Stimulated activated CD4-positive, alpha-beta T cell treated with anti-CD3 and anti-CD28 coated beads, Interleukin-15, amount 100 ng/mL, for 1 hour (primary cell): ENCODE data around the gene OR6B2.
"Not testable (repeated sequence)": the region's sequence is repeated elsewhere in the genome, so short reads cannot be mapped to it uniquely, and the experiment has no call there.

Experiments
- DNase-seq, 2 donors: peaks; one replicate each; pipeline ENCODE4 v3.0.0-alpha.2; 2020; ENCODE audit warnings: low read depth in 1 of 2, low spot score in 1 of 2

Gene OR6B2

GRCh38 chr2:240030379-240031094, at the start of gene OR6B2:
TSS of gene OR6B2 (minus strand) at chr2:240030429. CDS start at chr2:240030429, 0 bp downstream.
- DNase-seq, result no peak

- DNase-seq, result no peak
These were observed 48.4 kb upstream of the OR6B2 start for GRCh38 chr2:240078631-240079030.

- DNase-seq, result no peak
These were observed 47.2 kb upstream of the OR6B2 start for GRCh38 chr2:240077442-240077841.

GRCh38 chr2:240074545-240074944, 44.3 kb upstream of the OR6B2 start:
- no peak for DNase-seq

- DNase-seq, result no peak
These were observed 40.7 kb upstream of the OR6B2 start for GRCh38 chr2:240070907-240071306.

GRCh38 chr2:240069829-240070228, 39.6 kb upstream of the OR6B2 start:
- DNase-seq, result no peak

GRCh38 chr2:240068193-240068592, 38.0 kb upstream of the OR6B2 start:
- DNase-seq, result no peak

GRCh38 chr2:240066489-240066888, 36.3 kb upstream of the OR6B2 start:
- DNase-seq, result no peak

- DNase-seq, result no peak
These were observed 34.7 kb upstream of the OR6B2 start for GRCh38 chr2:240064898-240065297.

GRCh38 chr2:240060977-240061591, 30.9 kb upstream of the OR6B2 start:
- no peak for DNase-seq

- no peak for DNase-seq
These were observed 26.4 kb upstream of the OR6B2 start for GRCh38 chr2:240056678-240057077.

- no peak for DNase-seq
These were observed 25.1 kb upstream of the OR6B2 start for GRCh38 chr2:240055177-240055917.

- DNase-seq, result no peak
These were observed 23.2 kb upstream of the OR6B2 start, which contains the start of gene OR6B3 for GRCh38 chr2:240053173-240054155. TSS of gene OR6B3 (minus strand) at chr2:240053521.

GRCh38 chr2:240052524-240052923, 22.3 kb upstream of the OR6B2 start:
- DNase-seq, result no peak

- DNase-seq, result no peak
These were observed 21.5 kb upstream of the OR6B2 start for GRCh38 chr2:240051697-240052096.

- DNase-seq, result no peak
These were observed 20.0 kb upstream of the OR6B2 start for GRCh38 chr2:240050278-240050677.

- DNase-seq, result no peak
These were observed 18.0 kb upstream of the OR6B2 start for GRCh38 chr2:240048237-240048636.

GRCh38 chr2:240045098-240045497, 14.9 kb upstream of the OR6B2 start:
- DNase-seq, result no peak

- DNase-seq, result not testable (repeated sequence)
These were observed 13.9 kb upstream of the OR6B2 start for GRCh38 chr2:240044096-240044495.

GRCh38 chr2:240043279-240043989, 13.2 kb upstream of the OR6B2 start:
- no peak for DNase-seq
